HFF-Myc (cell line): Measurements from ENCODE around the gene CPN2.

Experiments used
- DNase-seq: peaks from one replicate; pipeline ENCODE4 v3.0.0-alpha.2; 2011; ENCODE audit warnings: low read depth; ENCODE audit errors: extremely low read depth
- H3K4me3 ChIP-seq: replicated peaks from 2 replicates; pipeline ENCODE4 v1.5.1; 2011; ENCODE audit warnings: low read depth, mild to moderate bottlenecking, control low read depth, low read length
- TF ChIP-seq, protein P1 (sequence below): IDR thresholded peaks from 2 replicates; pipeline ENCODE4 v1.5.1; 2012; ENCODE audit warnings: mild to moderate bottlenecking, low read depth, low read length, control low read depth; ENCODE audit errors: missing control alignments

Gene CPN2

DNA sequence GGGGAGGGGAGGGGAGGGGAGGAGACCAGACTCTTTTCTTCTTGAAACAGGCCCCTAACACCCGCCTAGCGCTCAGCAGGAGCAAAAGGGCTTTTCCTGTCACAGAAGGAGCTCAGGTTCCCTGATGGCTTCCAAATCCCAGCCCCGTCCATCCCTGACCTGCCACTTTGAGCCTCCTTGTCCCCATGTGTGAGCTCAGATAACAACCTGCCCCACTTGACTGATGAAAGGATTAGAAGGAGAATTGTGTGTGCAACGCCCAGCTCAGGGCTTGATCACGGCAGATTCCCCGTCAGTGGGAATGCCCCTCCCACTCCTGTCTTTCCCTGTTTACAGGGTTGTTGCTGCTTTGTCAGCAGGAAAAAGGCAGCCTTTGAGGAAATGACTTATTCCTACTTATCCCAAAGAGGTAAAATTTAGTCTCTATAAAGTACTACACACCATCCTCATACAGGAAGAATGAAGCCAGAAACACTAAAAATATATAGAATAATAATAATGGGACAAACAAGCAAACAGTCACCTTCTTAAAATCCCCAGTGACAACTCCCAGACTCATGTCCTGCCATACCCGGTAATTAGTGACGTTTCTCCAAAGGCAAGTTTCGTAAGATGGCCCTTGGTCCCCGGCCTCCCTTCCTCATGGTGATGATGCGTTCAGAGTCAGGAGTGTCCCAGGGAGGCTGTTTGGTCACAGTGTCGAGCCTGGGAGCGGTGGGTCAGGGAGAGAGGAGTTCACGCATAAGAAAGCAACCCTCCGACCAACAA is 24.5 kb upstream of the CPN2 start:
- no peak overlapping the region for H3K4me3 ChIP-seq
- TF ChIP-seq, protein P1, sequence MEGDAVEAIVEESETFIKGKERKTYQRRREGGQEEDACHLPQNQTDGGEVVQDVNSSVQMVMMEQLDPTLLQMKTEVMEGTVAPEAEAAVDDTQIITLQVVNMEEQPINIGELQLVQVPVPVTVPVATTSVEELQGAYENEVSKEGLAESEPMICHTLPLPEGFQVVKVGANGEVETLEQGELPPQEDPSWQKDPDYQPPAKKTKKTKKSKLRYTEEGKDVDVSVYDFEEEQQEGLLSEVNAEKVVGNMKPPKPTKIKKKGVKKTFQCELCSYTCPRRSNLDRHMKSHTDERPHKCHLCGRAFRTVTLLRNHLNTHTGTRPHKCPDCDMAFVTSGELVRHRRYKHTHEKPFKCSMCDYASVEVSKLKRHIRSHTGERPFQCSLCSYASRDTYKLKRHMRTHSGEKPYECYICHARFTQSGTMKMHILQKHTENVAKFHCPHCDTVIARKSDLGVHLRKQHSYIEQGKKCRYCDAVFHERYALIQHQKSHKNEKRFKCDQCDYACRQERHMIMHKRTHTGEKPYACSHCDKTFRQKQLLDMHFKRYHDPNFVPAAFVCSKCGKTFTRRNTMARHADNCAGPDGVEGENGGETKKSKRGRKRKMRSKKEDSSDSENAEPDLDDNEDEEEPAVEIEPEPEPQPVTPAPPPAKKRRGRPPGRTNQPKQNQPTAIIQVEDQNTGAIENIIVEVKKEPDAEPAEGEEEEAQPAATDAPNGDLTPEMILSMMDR: no peak
- DNase-seq: no peak

DNA sequence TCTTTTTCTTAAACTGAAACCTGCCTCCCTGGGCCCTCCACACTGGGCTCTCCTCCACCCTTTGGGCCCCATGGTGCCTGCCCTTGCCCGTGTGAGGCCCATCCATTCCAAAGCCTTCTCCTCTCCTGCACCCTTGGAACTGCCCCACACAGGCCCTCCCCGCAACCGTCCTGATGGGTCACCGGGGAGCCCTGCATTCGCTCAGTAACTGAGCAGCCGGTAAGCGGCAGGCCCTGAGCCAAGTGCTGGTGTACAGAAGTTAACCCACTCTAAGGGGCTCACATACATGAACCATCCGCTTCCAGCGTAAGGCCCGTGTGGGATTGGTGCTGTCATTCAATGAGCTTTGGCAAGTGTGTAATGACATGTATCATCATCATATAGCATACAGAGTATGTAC is 23.8 kb upstream of the CPN2 start:
- TF ChIP-seq, protein P1: no peak
- no peak for DNase-seq
- H3K4me3 ChIP-seq: no peak overlapping the region

DNA sequence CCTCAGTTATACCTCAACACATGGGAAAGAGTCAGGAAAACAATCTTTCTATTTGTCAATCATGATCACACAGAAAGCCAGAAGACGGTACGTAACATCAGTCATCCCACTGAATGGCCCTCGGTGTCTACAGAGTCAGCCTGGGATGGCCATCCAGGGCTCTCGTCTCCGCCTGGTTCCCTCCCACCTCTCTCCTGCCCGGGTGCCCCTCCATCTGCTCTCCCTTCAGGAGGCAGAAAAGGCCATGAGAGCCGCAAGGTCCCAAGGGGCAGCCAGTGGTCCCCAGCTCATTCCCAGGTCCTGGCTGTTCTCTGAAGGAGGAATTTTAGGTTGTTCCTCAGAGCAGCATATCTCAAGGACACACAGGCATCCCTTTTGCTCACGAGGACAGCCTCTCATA is 22.8 kb upstream of the CPN2 start:
- no peak for DNase-seq
- TF ChIP-seq, protein P1: no peak
- no peak overlapping the region for H3K4me3 ChIP-seq

DNA sequence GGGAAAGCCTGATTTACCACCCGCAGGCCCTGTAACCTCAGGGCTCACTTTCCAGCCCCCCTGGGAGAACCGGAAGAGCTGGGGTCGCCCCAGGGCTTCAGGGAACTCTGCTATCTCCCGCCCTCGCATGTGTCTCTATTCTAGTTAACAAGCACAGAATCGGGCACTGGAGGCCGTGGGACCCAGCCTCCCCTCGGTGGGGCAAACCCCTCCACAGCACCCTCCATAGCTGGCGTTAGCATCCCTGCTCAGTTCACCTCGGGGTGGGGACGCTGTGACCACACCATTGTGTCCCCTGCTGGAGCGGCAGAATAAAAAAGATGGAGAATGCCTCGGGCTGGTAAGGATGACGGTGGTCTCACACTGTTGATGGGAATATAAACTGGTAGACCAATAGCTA is 21.9 kb upstream of the CPN2 start:
- H3K4me3 ChIP-seq: no peak overlapping the region
- TF ChIP-seq, protein P1: no peak
- DNase-seq: no peak

DNA sequence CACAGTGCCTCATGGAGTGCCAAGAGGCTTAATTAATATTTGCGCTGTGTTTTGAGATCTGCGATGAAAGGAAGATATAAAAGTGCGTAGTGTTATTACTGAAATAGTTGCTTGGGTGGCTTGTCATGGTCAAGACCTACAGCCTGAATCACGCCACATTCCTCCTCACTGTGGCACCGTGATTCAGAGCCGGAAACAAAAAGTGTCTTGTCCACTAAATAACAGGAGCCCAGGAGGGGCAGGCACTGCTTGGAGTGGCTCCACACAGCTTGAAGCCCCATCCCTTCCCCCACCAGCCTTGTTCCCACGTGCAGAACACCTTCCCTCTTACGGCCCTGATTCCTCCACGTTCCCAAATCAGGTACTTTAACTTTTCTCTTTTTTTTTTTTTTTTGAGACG is 19.6 kb upstream of the CPN2 start:
- no peak for DNase-seq
- H3K4me3 ChIP-seq: no peak overlapping the region
- TF ChIP-seq, protein P1: no peak

DNA sequence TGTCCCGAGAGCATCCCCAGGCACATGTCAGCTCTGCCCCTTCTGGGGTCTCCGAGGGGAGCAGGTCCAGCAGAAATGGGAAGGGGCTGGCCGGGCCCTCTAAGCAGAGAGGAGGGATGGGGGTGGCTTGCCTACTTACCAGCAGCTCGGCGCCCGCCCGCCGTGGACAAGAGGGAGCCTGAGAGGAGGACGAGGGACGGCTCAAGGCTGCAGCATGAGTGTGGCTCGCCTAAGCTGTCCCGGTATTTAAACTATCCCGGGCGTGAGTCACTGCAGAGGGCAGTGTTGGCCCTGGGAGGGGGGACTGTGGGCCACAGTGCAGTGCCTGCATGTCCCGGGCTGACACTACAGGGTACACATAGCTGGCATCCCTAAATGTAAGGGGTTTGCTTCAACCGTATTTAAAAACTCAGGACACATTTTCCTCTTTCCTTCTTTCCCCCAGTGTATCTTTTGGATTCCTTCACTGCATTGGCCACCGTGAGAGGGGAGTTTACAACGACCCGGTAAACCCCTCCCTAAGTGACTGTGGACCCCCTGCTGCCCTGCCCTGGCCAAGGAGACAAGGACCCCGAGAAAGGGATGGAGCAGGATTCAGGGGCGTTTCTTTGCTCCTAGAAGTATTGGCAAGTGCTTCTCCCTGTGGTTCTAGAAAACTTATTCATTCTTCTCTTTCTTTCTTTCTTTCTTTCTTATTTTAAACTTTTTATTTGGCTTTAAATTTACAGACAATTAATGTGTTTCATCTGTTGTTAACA is 18.6 kb upstream of the CPN2 start, which contains the start of gene LRRC15:
TSS of gene LRRC15 (minus strand) at position 222 of the 758 bp plus-strand sequence. CDS start 8,700 bp downstream, outside the sequence.
- no peak within 1 kb of the TSS for H3K4me3 ChIP-seq

More for the DNA sequence above, 18.6 kb upstream of the CPN2 start, which contains the start of gene LRRC15:
- no peak for DNase-seq
- TF ChIP-seq, protein P1: no peak
